ENCODE results near the gene UBA1. TPM values are rescaled to one million over a fixed set of nuclear protein-coding genes. Genes with fewer than 3 reads are reported as not detected.
"Not testable (repeated sequence)": the region's sequence is repeated elsewhere in the genome, so short reads cannot be mapped to it uniquely, and the experiment has no call there.

UBA1 gene
- total RNA-seq, 1 experiment from 2014 or later = 169 TPM

DNA sequence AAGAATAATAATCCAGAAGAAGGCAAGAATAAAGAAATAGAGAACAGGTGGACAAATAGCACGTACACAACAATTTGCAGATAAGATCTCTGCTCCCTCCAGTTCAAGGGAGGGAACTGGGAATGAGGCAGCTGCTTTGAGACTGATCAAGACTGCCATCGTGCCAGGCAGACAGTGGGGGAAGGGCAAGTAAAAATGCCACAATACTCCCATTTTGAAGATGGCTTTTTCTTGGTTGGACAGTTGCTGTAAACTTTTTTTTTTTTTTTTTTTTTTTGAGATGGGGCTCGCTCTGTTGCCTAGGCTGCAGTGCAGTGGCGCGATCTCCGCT is 56.4 kb downstream of the UBA1 start:
- DNase-seq (ENCODE audit: low spot score) = no peak

- DNase-seq (ENCODE audit: low spot score) = not testable (repeated sequence)
These were observed 64.0 kb downstream of the UBA1 start for GRCh38 chrX:47257620-47258019.

Other genes with a start within 250 kb of the UBA1 start
- gene RGN, start 115.4 kb upstream of the UBA1 start, total RNA-seq (2014; rRNA removed; shearing (Covaris generic)) = not detected in 2 replicates
- gene NDUFB11, start 49.1 kb upstream of the UBA1 start, total RNA-seq (2014; rRNA removed; shearing (Covaris generic)) = 85.8 and 120 TPM in 2 replicates
- gene RBM10, start 48.6 kb upstream of the UBA1 start, total RNA-seq (2014; rRNA removed; shearing (Covaris generic)) = 42.6 and 48.8 TPM in 2 replicates
- 106 and 110 TPM in 2 replicates for gene CDK16, start 24.9 kb downstream of the UBA1 start, total RNA-seq (2014; rRNA removed; shearing (Covaris generic))
- 21.1 and 29.8 TPM in 2 replicates for gene USP11, start 39.2 kb downstream of the UBA1 start, total RNA-seq (2014; rRNA removed; shearing (Covaris generic))
- gene ZNF157, start 176.7 kb downstream of the UBA1 start, total RNA-seq (2014; rRNA removed; shearing (Covaris generic)) = not detected in 2 replicates

All from A172 (cell line).